ENCODE results near the gene OPN1MW2. TPM values are rescaled to one million over a fixed set of nuclear protein-coding genes. Genes with fewer than 3 reads are reported as not detected.
"Not testable (repeated sequence)": the region's sequence is repeated elsewhere in the genome, so short reads cannot be mapped to it uniquely, and the experiment has no call there.

The OPN1MW2 gene
- not detected for total RNA-seq
- long read RNA-seq, result 0 reads

GRCh38 chrX:154219456-154219855 is at the start of gene OPN1MW2:
OPN1MW2 (plus strand) TSS chrX:154219756; CDS start chrX:154219816, 60 bp downstream.
- H3K9me3 ChIP-seq; intact Hi-C loops (cut with DNase I); H3K36me3 ChIP-seq; H3K4me1 ChIP-seq; ATAC-seq; H3K27me3 ChIP-seq (ENCODE audit: low read depth); DNase-seq; H3K4me3 ChIP-seq; H3K27ac ChIP-seq: not testable (repeated sequence)

DNA sequence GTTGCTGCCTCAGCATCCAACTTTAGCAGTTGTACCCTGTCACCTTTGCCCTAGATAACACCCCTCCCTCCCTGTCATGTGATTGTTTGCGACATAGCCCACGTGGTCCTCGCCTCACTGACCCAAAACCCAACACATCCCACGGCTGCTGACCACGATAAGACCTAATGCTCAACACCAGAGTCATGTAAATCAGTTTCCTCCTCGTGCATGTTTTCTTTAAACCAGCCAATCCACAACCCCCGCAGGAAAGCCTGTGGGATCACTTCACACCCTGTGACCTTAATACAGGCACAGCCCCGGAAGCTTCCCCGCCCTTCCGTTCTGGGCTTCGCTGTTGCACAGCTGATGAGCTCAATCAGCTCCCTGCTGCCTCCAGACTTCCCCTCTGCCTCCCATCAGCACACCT is 47.0 kb upstream of the OPN1MW2 start:
- DNase-seq; H3K27me3 ChIP-seq (ENCODE audit: low read depth); H3K36me3 ChIP-seq; H3K27ac ChIP-seq; intact Hi-C loops (cut with DNase I); H3K4me1 ChIP-seq; H3K9me3 ChIP-seq; H3K4me3 ChIP-seq: not testable (repeated sequence)
- peak; percentile 90 to 93 for ATAC-seq

DNA sequence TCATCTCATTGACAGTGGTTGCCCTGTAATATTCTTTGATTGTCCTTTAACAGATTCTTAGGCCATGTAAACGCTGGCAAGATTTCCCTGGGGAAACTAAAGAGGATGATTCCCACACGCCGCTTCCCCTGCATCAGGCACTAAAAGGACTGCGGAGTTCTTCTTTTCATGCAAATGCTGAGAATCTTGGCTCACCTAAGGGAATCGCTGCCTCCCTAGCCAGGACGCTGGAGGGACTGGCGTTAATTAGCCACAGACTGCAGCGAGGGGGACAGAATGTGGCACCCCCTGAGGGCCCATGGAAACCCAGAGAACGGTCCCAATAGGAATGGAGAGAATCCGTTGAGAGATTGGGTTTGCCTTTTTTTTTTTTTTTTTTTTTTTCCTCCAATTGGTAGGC is 45.2 kb upstream of the OPN1MW2 start:
- DNase-seq; intact Hi-C loops (cut with DNase I); H3K4me3 ChIP-seq; H3K27me3 ChIP-seq (ENCODE audit: low read depth); H3K27ac ChIP-seq; H3K9me3 ChIP-seq; H3K36me3 ChIP-seq; H3K4me1 ChIP-seq; ATAC-seq: not testable (repeated sequence)

DNA sequence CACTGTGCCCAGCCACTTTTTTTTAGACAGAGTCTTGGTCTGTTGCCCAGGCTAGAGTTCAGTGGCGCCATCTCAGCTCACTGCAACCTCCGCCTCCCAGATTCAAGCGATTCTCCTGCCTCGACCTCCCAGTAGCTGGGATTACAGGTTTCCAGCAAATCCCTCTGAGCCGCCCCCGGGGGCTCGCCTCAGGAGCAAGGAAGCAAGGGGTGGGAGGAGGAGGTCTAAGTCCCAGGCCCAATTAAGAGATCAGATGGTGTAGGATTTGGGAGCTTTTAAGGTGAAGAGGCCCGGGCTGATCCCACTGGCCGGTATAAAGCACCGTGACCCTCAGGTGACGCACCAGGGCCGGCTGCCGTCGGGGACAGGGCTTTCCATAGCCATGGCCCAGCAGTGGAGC is 37.3 kb upstream of the OPN1MW2 start, which contains the start of gene OPN1MW:
Gene OPN1MW (plus strand): TSS at position 301 of the 400 bp plus-strand sequence. CDS start 82 bp downstream, at position 383.
- H3K4me1 ChIP-seq; H3K9me3 ChIP-seq; H3K27me3 ChIP-seq (ENCODE audit: low read depth); H3K36me3 ChIP-seq; H3K4me3 ChIP-seq; intact Hi-C loops (cut with DNase I); DNase-seq; H3K27ac ChIP-seq; ATAC-seq: not testable (repeated sequence)

DNA sequence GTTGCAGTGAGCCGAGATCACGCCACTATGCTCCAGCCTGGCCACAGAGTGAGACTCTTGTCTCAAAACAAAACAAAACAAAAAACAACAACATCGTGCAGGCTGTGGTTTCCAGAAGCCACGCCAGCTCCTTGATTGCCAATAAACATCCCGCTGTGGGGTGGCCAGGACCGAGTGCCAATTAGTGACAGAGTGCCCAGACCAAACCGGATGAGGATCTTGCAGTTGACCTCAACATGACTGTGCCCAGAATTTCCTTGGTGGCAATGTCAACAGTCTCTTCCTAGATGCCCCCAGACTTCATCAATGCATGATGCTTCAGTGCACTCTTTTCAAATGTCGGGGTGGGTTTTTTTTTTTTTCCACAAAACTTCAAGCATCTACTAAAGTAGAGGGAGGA is 35.8 kb upstream of the OPN1MW2 start:
- ATAC-seq; H3K27ac ChIP-seq; DNase-seq; H3K36me3 ChIP-seq; H3K27me3 ChIP-seq (ENCODE audit: low read depth); H3K4me3 ChIP-seq; H3K4me1 ChIP-seq; intact Hi-C loops (cut with DNase I); H3K9me3 ChIP-seq: not testable (repeated sequence)

- H3K27ac ChIP-seq; H3K9me3 ChIP-seq; DNase-seq; H3K27me3 ChIP-seq (ENCODE audit: low read depth); H3K4me3 ChIP-seq; ATAC-seq; intact Hi-C loops (cut with DNase I); H3K4me1 ChIP-seq; H3K36me3 ChIP-seq: not testable (repeated sequence)
Observed at GRCh38 chrX:154192846-154193245, 26.7 kb upstream of the OPN1MW2 start.

- H3K4me1 ChIP-seq; H3K27ac ChIP-seq; DNase-seq; ATAC-seq; H3K36me3 ChIP-seq; intact Hi-C loops (cut with DNase I); H3K27me3 ChIP-seq (ENCODE audit: low read depth); H3K4me3 ChIP-seq; H3K9me3 ChIP-seq: not testable (repeated sequence)
Observed at GRCh38 chrX:154194316-154194715, 25.2 kb upstream of the OPN1MW2 start.

- H3K4me1 ChIP-seq; H3K27me3 ChIP-seq (ENCODE audit: low read depth); H3K4me3 ChIP-seq; ATAC-seq; H3K27ac ChIP-seq; DNase-seq; intact Hi-C loops (cut with DNase I); H3K36me3 ChIP-seq; H3K9me3 ChIP-seq: not testable (repeated sequence)
Observed at GRCh38 chrX:154196466-154196865, 23.1 kb upstream of the OPN1MW2 start.

GRCh38 chrX:154209670-154210418 is 9.7 kb upstream of the OPN1MW2 start:
- DNase-seq; H3K36me3 ChIP-seq; H3K4me1 ChIP-seq; intact Hi-C loops (cut with DNase I); H3K27ac ChIP-seq; H3K27me3 ChIP-seq (ENCODE audit: low read depth); H3K9me3 ChIP-seq; H3K4me3 ChIP-seq: not testable (repeated sequence)
- peak; percentile 92 to 93 for ATAC-seq

DNA sequence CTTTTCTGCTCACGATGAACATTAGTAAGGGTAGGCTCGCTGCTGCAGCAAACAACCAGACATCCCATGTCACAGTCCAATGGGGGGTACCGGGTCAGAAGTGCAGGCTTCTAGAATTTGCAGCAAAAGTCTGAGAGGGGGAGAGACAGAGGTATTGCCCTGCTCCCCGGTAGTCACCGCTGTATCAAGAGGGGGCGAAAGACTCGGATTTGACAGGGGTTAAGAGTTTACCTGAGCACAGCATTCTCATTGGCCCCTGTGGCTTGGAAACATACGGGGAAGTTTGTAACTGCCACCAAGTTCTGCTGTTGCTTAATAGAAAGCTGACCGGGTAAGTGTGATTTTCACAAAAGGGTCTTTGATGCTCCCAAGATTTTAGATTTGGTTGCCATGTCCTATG is 8.5 kb upstream of the OPN1MW2 start:
- H3K27ac ChIP-seq; DNase-seq; H3K9me3 ChIP-seq; H3K4me3 ChIP-seq; H3K4me1 ChIP-seq; H3K27me3 ChIP-seq (ENCODE audit: low read depth); H3K36me3 ChIP-seq; intact Hi-C loops (cut with DNase I); ATAC-seq: not testable (repeated sequence)

GRCh38 chrX:154211499-154211898 is 8.1 kb upstream of the OPN1MW2 start:
- H3K4me1 ChIP-seq; H3K36me3 ChIP-seq; H3K9me3 ChIP-seq; intact Hi-C loops (cut with DNase I); DNase-seq; H3K27ac ChIP-seq; ATAC-seq; H3K4me3 ChIP-seq; H3K27me3 ChIP-seq (ENCODE audit: low read depth): not testable (repeated sequence)

DNA sequence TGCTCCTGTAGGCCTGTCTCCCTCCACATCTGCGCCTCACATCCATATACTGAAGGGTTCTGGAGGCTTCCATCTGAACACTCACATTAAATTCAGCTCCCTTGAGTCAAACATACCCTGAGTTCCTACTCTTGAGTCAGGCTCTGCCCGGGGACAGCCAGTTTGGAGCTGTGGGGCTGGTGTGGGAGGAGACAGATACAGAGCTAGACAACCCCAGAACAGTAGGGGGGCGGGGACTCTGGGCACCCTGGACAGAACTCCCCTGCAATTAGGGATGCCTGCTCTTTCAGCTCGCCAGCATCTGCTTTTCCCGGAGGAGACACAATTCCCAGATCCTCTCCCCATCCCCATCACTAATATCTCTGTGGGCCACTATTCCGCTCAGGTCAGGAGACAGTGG is 5.7 kb downstream of the OPN1MW2 start:
- not testable (repeated sequence) for ATAC-seq

GRCh38 chrX:154226706-154227105 is 7.2 kb downstream of the OPN1MW2 start:
- intact Hi-C loops (cut with DNase I); ATAC-seq; H3K4me3 ChIP-seq; DNase-seq; H3K9me3 ChIP-seq; H3K27ac ChIP-seq; H3K4me1 ChIP-seq; H3K27me3 ChIP-seq (ENCODE audit: low read depth); H3K36me3 ChIP-seq: not testable (repeated sequence)

More for the DNA sequence above, 5.7 kb downstream of the OPN1MW2 start:
- H3K36me3 ChIP-seq; H3K27ac ChIP-seq; intact Hi-C loops (cut with DNase I); H3K27me3 ChIP-seq (ENCODE audit: low read depth); H3K4me1 ChIP-seq; DNase-seq; H3K9me3 ChIP-seq; H3K4me3 ChIP-seq: not testable (repeated sequence)

DNA sequence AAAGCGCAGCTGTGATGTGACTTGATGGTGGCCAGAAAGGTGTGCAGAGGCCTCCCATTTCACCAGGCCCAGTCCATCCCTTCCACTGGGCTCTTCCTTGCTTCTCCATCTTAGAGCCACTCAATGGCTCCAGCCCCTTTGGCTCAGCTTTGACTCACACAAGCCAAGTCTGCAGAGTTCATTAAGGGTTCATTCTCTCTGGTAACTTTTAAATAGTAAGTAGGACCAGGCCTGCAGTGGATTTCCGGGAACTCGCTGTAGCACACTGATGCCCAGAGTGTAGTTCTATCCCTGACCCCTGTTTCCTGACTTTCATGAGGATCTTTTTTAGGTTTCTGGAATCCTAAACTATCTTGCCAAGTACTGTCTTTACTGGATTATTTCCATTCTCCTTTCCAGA is 11.9 kb downstream of the OPN1MW2 start:
- DNase-seq; H3K36me3 ChIP-seq; H3K9me3 ChIP-seq; H3K4me3 ChIP-seq; H3K27ac ChIP-seq; H3K4me1 ChIP-seq; ATAC-seq; H3K27me3 ChIP-seq (ENCODE audit: low read depth); intact Hi-C loops (cut with DNase I): not testable (repeated sequence)
